Omental fat pad (tissue), 4 donors: ENCODE data around the gene DOK6. TPM values are rescaled to one million over a fixed set of nuclear protein-coding genes. Genes with fewer than 3 reads are reported as not detected.

Source experiments
- ATAC-seq: fragments of 150-250 bp; one replicate; pipeline ENCODE4 v1.9.1; 2016; ENCODE audit warnings: mild to moderate bottlenecking, moderate library complexity; ENCODE audit not compliant: low FRiP score
- DNase-seq: peaks from one replicate; pipeline ENCODE4 v3.0.0-alpha.2; 2019; ENCODE audit warnings: low spot score
- CTCF ChIP-seq, 3 donors: fragments of 450-650 bp; IDR thresholded peaks; one replicate each; pipeline ENCODE4 v1.5.1; 2016 to 2017; ENCODE audit warnings: antibody characterized with exemption in 3 of 3, mild to moderate bottlenecking in 3 of 3, moderate library complexity in 2 of 3
- total RNA-seq, 4 donors: library from RNA; depleted of rRNA; stranded (reverse); fragments of >200 nt; gene quantifications; one replicate each; pipeline ENCODE4 v1.1.0, GENCODE V29; 2016

The DOK6 gene
- total RNA-seq, 4 donors from 2014 or later = 0.19 to 2.7 (median 1.5) TPM

- TF ChIP-seq CTCF (IDR thresholded peaks at IDR 0.05) = no peak
- no peak for DNase-seq
- no peak for ATAC-seq
Observed at GRCh38 chr18:69763002-69763401, 362.3 kb downstream of the DOK6 start.

- no peak for TF ChIP-seq CTCF (IDR thresholded peaks at IDR 0.05)
- ATAC-seq (no peak), DNase-seq (no peak)
Observed at GRCh38 chr18:69763821-69764220, 363.1 kb downstream of the DOK6 start.

- no peak for DNase-seq
- TF ChIP-seq CTCF (IDR thresholded peaks at IDR 0.05) = no peak
- no peak for ATAC-seq
Observed at GRCh38 chr18:69770238-69770637, 369.6 kb downstream of the DOK6 start.

- DNase-seq = no peak
- TF ChIP-seq CTCF (IDR thresholded peaks at IDR 0.05) = no peak
- ATAC-seq = no peak
Observed at GRCh38 chr18:69774831-69775230, 374.1 kb downstream of the DOK6 start.

- DNase-seq (no peak), ATAC-seq (no peak)
- TF ChIP-seq CTCF (IDR thresholded peaks at IDR 0.05) = no peak
Observed at GRCh38 chr18:69777248-69777647, 376.6 kb downstream of the DOK6 start.

GRCh38 chr18:69778680-69779079 lies 378.0 kb downstream of the DOK6 start:
- no peak for TF ChIP-seq CTCF (IDR thresholded peaks at IDR 0.05)
- DNase-seq (no peak), ATAC-seq (no peak)

- TF ChIP-seq CTCF (IDR thresholded peaks at IDR 0.05) = no peak
- ATAC-seq (no peak), DNase-seq (no peak)
Observed at GRCh38 chr18:69780851-69781250, 380.2 kb downstream of the DOK6 start.
